ENCODE results near the gene ARL5A. TPM values are rescaled to one million over a fixed set of nuclear protein-coding genes. Genes with fewer than 3 reads are reported as not detected.

ARL5A gene
- polyA plus RNA-seq, 1 donor from 2014 or later, result 70.7 TPM

DNA sequence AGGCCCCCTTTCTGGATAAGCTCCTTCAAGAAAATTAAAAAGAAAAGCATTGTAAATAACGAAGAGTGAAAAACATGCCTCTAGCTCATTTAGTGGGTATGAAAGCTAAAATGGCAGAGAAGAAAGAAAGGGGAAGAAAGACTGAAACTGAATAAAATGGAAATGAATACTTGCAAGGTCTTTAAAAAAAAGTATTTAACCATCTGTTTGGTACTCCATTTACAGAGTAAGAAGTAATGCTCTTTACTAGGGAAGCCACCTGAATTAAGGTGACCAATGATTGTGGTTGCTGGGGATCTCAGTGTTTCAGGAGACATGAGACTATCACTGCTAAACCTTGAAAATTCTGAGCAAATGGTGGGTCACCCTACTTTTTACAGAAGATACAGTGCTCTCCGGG is 17.7 kb upstream of the ARL5A start:
- Mint-ChIP-seq H3K27ac (no peak overlapping the region), H3K4me1 (peaks cover 20 to 31% (median 20%) of the 10 kb centered on the region in 3 donors), H3K27me3 (no peaks in the 10 kb centered on the region), H3K4me3 (no peak overlapping the region), H3K36me3 (peaks cover 2% of the 10 kb centered on the region), H3K9me3 (peaks cover 0 to 2% (median 0%) of the 10 kb centered on the region in 3 donors)

DNA sequence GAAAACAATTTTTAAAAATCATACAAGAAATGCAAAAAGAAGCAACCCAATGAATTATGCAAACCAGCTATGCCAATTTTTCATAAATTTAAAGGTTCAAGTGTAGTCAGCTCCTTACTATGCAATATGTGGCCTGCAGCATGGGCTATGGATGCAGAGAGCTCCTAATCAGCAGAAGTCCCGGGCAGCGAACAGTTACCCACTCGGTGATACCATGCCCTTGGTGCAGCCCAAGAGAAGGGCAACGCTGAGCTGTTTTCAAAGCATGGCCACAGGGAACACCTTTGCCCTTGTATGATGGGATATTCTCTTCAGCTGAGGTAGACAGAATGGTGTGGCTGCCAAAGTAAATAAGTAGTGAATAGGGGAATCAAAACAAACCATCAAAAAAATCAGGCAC is 17.3 kb upstream of the ARL5A start:
- Mint-ChIP-seq H3K4me1 (peaks cover 20 to 31% (median 21%) of the 10 kb centered on the region in 3 donors), H3K27me3 (no peaks in the 10 kb centered on the region), H3K27ac (no peak overlapping the region), H3K4me3 (no peak overlapping the region), H3K36me3 (peaks cover 2% of the 10 kb centered on the region), H3K9me3 (peaks cover 0 to 2% (median 0%) of the 10 kb centered on the region in 3 donors)

DNA sequence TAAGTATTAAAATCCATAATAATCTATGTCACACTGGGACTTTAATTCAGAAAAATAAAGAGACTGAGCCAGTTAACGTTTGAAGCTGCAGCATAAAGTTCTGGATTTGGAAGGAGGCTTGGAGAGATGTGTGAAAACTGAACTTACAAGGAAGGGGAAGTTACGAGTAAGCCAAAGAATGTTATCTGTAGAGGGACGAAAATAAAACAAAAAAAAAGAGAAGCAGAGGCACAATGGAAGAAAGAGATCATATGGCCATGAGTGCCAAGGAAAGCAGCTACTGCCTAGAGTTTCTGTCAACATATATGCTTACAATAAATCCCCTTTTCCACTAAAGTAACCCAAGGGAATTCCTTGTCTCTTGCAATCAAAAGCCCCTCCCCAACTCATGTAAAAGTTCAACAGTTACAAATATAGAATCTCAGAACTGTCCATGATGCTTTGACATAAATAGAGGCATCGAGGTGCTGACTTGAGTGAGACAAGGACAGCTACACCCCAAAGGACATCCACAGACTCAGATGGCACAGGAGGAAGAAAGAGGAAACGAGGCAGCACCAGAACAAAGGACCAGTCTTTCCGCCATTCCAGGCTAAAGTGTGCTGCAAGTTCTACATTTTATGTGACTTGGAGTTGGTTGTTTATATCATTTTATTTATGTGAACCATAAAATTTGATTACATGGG is 16.1 kb upstream of the ARL5A start:
- Mint-ChIP-seq H3K4me3 (no peak overlapping the region), H3K4me1 (peaks cover 24 to 31% (median 26%) of the 10 kb centered on the region in 3 donors), H3K27ac (no peak overlapping the region), H3K9me3 (peaks cover 0 to 2% (median 0%) of the 10 kb centered on the region in 3 donors), H3K27me3 (no peaks in the 10 kb centered on the region), H3K36me3 (peaks cover 2% of the 10 kb centered on the region)

- Mint-ChIP-seq H3K4me3 (no peak overlapping the region), H3K27ac (no peak overlapping the region), H3K4me1 (peaks cover 24 to 31% (median 26%) of the 10 kb centered on the region in 3 donors), H3K36me3 (peaks cover 2% of the 10 kb centered on the region), H3K9me3 (peaks cover 0 to 2% (median 0%) of the 10 kb centered on the region in 3 donors), H3K27me3 (no peaks in the 10 kb centered on the region)
These were observed 15.5 kb upstream of the ARL5A start for GRCh38 chr2:151843691-151844061.

- Mint-ChIP-seq H3K27ac (peak overlapping the region in 1 of 3 donors; percentile 61), H3K4me1 (peaks cover 24 to 31% (median 26%) of the 10 kb centered on the region in 3 donors), H3K9me3 (peaks cover 0 to 2% (median 0%) of the 10 kb centered on the region in 3 donors), H3K27me3 (no peaks in the 10 kb centered on the region), H3K36me3 (peaks cover 2% of the 10 kb centered on the region), H3K4me3 (no peak overlapping the region)
These were observed 14.8 kb upstream of the ARL5A start for GRCh38 chr2:151842830-151843690.

GRCh38 chr2:151841047-151841424 is 12.8 kb upstream of the ARL5A start:
- Mint-ChIP-seq H3K4me1 (peaks cover 22 to 29% (median 28%) of the 10 kb centered on the region in 3 donors), H3K4me3 (peak overlapping the region in 1 of 4 donors; percentile 11), H3K27me3 (no peaks in the 10 kb centered on the region), H3K36me3 (no peaks in the 10 kb centered on the region), H3K27ac (peak overlapping the region in 2 of 3 donors; percentile 56 to 70), H3K9me3 (peaks cover 0 to 2% (median 0%) of the 10 kb centered on the region in 3 donors)

- Mint-ChIP-seq H3K4me3 (peak overlapping the region in 1 of 4 donors; percentile 11), H3K4me1 (peaks cover 21 to 27% (median 27%) of the 10 kb centered on the region in 3 donors), H3K9me3 (peaks cover 0 to 2% (median 0%) of the 10 kb centered on the region in 3 donors), H3K27ac (peak overlapping the region in 2 of 3 donors; percentile 56 to 70), H3K36me3 (no peaks in the 10 kb centered on the region), H3K27me3 (no peaks in the 10 kb centered on the region)
These were observed 12.2 kb upstream of the ARL5A start for GRCh38 chr2:151840216-151841046.

DNA sequence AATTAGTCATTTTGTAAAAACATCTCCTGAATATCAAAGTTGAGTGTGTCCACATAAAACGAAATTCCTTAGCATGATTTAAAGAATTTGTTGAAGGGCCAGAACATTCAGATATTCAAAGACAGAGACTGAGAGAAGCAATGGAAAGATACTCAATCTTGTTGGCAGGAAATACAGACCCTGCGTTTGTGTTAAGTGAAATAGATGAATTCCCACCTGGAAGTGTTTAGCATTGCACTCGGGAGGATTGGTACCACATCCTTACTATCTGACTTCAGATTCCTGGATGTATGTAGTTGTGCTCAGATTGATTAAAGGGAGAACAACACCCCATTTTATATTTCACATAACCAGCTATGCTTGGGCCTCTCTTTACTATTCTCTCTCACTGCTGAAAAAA is 9.7 kb upstream of the ARL5A start:
- Mint-ChIP-seq H3K27ac (no peak overlapping the region), H3K4me3 (no peak overlapping the region), H3K9me3 (no peaks in the 10 kb centered on the region), H3K36me3 (no peaks in the 10 kb centered on the region), H3K27me3 (no peaks in the 10 kb centered on the region), H3K4me1 (peaks cover 17 to 21% (median 20%) of the 10 kb centered on the region in 3 donors)

DNA sequence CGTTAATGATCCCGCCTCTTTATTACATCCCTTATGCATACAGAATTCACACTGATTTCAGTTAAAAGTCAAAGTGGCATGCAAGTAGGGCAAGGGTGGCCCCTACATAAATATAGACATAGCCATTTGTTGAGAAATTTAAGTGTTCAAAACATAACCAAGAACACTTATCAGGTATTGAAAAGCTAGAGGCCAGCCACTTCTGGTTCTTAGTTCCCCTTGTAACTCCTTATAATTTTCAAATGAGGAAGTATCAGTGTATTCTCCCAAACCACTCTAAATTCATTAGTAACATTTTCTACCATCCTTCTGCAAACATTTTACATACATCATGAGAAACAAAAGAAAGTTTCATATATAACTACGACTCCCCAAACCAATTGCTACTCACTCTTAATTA is 5.8 kb upstream of the ARL5A start:
- H3K9me3 Mint-ChIP-seq, result no peaks in the 10 kb centered on the region

DNA sequence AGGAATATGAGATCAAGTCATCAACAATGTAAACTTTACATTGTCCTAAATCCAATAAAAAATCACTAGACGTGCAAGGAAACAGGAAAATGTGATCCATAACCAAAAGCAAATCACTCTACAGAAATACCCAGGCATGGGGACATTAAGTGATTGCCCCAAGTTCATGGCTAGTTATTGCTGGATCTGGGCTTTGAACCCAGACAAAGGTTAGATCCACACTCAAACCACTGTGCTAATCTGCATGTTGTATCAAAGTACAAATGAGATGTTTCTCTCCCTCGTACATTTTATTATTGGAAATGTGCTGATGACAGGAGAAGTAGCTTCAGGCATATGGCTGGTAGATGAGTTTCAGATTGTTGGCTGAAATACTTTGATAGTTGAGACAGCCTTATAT is 2.7 kb upstream of the ARL5A start:
- Mint-ChIP-seq H3K4me3 (no peak overlapping the region), H3K27me3 (no peaks in the 10 kb centered on the region), H3K9me3 (no peaks in the 10 kb centered on the region), H3K4me1 (peaks cover 27 to 47% (median 33%) of the 10 kb centered on the region in 3 donors), H3K36me3 (no peaks in the 10 kb centered on the region), H3K27ac (no peak overlapping the region)

More for the DNA sequence above, 5.8 kb upstream of the ARL5A start:
- no peaks in the 10 kb centered on the region for H3K36me3 Mint-ChIP-seq
- H3K27me3 Mint-ChIP-seq, result no peaks in the 10 kb centered on the region
- peak overlapping the region in 1 of 3 donors; percentile 2 for H3K27ac Mint-ChIP-seq
- H3K4me3 Mint-ChIP-seq, result peak overlapping the region in 2 of 4 donors; percentile 17 to 42
- peaks cover 14 to 24% (median 16%) of the 10 kb centered on the region in 3 donors for H3K4me1 Mint-ChIP-seq

DNA sequence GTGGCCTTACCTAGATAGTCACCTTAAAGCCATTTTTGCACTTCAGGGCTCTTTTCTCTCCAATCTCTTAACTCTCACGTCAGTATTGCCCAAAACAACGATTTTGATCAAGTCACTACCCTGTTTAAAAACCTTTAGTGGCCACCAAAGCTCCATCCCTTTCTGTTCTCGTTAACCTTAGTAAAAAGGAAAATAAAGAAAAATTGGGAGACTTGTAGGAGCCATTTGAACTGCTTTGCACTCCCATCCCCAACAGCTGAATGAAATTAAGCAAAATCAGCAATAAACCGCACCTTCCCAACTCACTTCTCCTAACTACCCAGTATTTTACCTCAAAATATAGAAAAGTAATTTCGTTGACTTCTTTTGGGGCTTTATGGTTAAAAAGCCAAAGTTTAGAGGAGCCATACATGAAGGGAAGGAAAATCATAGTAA is 686 bp upstream of the ARL5A start:
- Mint-ChIP-seq H3K4me1 (peaks cover 30 to 40% (median 35%) of the 10 kb centered on the region in 3 donors), H3K36me3 (no peaks in the 10 kb centered on the region)

GRCh38 chr2:151827564-151828142 is 568 bp downstream of the ARL5A start:
- Mint-ChIP-seq H3K4me1 (peaks cover 41 to 50% (median 44%) of the 10 kb centered on the region in 3 donors), H3K4me3 (peak overlapping the region; percentile 88 to 98 (median 94)), H3K36me3 (no peaks in the 10 kb centered on the region), H3K27me3 (no peaks in the 10 kb centered on the region), H3K9me3 (no peaks in the 10 kb centered on the region), H3K27ac (peak overlapping the region; percentile 90 to 93 (median 93))

More for the DNA sequence above, 686 bp upstream of the ARL5A start:
- Mint-ChIP-seq H3K27ac (peak overlapping the region; percentile 90 to 97 (median 93)), H3K4me3 (peak overlapping the region; percentile 88 to 98 (median 94)), H3K27me3 (no peaks in the 10 kb centered on the region), H3K9me3 (no peaks in the 10 kb centered on the region)

DNA sequence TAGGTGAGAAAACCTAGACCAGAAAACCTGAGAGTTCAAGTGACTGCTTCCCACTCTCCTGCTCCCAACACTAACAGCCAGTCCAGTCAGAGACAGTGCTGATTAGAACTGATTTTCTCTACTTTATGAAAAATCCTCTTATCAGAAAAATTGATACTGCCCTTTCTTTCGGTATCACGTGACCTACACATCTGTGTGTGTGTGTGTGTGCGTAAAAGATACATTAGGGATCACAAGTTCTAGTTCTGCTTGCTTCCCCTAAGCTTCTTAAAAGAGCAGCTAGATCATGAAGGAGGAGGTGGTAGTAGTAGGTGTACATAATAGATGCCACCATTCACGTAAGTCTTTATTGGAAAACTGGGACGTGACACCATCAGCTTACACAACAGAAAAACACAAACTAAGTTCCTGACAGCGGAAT is 1.5 kb downstream of the ARL5A start:
- no peaks in the 10 kb centered on the region for H3K9me3 Mint-ChIP-seq
- peaks cover 43 to 54% (median 46%) of the 10 kb centered on the region in 3 donors for H3K4me1 Mint-ChIP-seq
- no peaks in the 10 kb centered on the region for H3K27me3 Mint-ChIP-seq
- no peaks in the 10 kb centered on the region for H3K36me3 Mint-ChIP-seq
- H3K4me3 Mint-ChIP-seq, result peak overlapping the region; percentile 88 to 98 (median 94)
- H3K27ac Mint-ChIP-seq, result peak overlapping the region; percentile 90 to 93 (median 93)

DNA sequence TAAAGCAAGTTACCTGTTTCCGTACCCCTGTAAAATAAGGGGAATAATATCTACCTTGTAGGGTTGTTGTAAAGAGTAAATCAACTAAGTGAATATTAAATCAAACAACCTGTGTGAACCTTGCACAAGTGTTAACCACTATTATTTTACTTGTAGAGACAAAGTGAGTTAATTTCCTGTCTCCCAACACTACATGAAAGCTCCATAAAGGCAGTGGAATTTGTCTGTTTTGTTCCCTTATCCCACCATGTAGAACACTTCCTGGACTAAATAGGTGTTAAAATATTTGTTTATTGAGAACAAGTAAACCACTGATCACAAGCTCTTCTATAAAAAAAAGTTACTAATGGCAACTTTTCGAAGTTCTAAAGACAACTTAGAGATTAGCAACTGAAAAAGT is 3.3 kb downstream of the ARL5A start:
- Mint-ChIP-seq H3K4me3 (peak overlapping the region in 2 of 4 donors; percentile 4 to 82), H3K4me1 (peaks cover 52 to 66% (median 57%) of the 10 kb centered on the region in 3 donors), H3K9me3 (no peaks in the 10 kb centered on the region), H3K36me3 (peaks cover 8% of the 10 kb centered on the region), H3K27ac (peak overlapping the region in 1 of 3 donors; percentile 30), H3K27me3 (no peaks in the 10 kb centered on the region)
